Measurements from ENCODE around the gene ZNF26. TPM values are rescaled to one million over a fixed set of nuclear protein-coding genes. Genes with fewer than 3 reads are reported as not detected.

The ZNF26 gene
- total and polyA plus RNA-seq, 2 of the 8 experiments (the other 6 are each of a cell fraction or from before 2014, with no cell fraction given), result 5.8 to 8.4 TPM

GRCh38 chr12:132965796-132966195, 20.4 kb upstream of the ZNF26 start (continued):
- TF ChIP-seq ATF2 (IDR thresholded peaks at IDR 0.05; ENCODE audit: low read length), result no peak
- TF ChIP-seq YY1 (IDR thresholded peaks at IDR 0.05; ENCODE audit: low read depth, low read length), result no peak
- no peak for TF ChIP-seq CREB1 (IDR thresholded peaks at IDR 0.05)
- TF ChIP-seq RBBP5 (IDR thresholded peaks at IDR 0.05; ENCODE audit: borderline replicate concordance, low read depth, low read length), result no peak
- no peak for TF ChIP-seq SP2 (IDR thresholded peaks at IDR 0.05; ENCODE audit: low read length)
- TF ChIP-seq BCL11A (IDR thresholded peaks at IDR 0.05; ENCODE audit: low read depth in 2 of 2, low read length in 2 of 2), result no peak

Measured in H1 (cell line).